IPS-18a (cell line): ENCODE data around the gene KHDC1.
"Not testable (repeated sequence)": the region's sequence is repeated elsewhere in the genome, so short reads cannot be mapped to it uniquely, and the experiment has no call there.

Experiments
- H3K27ac ChIP-seq: one replicate; pipeline ENCODE4 v1.5.1; 2013; ENCODE audit warnings: low read length
- H3K27me3 ChIP-seq: one replicate; pipeline ENCODE4 v1.6.1; 2013; ENCODE audit warnings: mild to moderate bottlenecking, low read length; ENCODE audit not compliant: control insufficient read depth, insufficient read depth
- H3K36me3 ChIP-seq: one replicate; pipeline ENCODE4 v1.6.1; 2013; ENCODE audit warnings: low read depth, low read length; ENCODE audit not compliant: control insufficient read depth
- H3K4me1 ChIP-seq: one replicate; pipeline ENCODE4 v1.6.1; 2013; ENCODE audit warnings: low read depth, low read length; ENCODE audit not compliant: control insufficient read depth
- H3K4me3 ChIP-seq: one replicate; pipeline ENCODE4 v1.5.1; 2013; ENCODE audit warnings: low read length
- H3K9ac ChIP-seq: one replicate; pipeline ENCODE4 v1.6.1; 2013; ENCODE audit warnings: mild to moderate bottlenecking, low read length, moderate library complexity
- H3K9me3 ChIP-seq: one replicate; pipeline ENCODE4 v1.6.1; 2013; ENCODE audit warnings: low read depth, low read length; ENCODE audit not compliant: control insufficient read depth

Gene KHDC1

DNA sequence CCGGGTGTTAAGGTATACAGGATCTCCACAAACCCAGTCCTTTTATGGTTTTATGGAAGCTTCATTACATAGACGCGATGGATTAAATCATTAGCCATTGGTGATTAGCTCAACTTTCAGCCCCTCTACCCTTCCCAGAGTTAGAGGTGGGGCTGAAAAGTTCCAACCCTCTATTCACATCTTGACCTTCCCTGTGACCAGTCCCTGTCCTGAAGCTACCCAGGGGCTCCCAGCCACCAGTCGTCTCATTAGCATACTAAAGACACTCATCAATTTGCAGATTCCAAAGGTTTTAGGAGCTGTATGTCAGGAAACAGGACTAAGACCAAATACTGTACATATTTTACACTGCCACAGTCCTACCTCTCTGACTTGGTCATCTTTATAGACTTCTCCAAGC is 58.7 kb downstream of the KHDC1 start:
- Histone ChIP-seq H3K27ac (no peak overlapping the region), H3K9me3 (no peaks in the 10 kb centered on the region), H3K4me1 (peaks cover 3% of the 10 kb centered on the region), H3K4me3 (no peak overlapping the region), H3K9ac (no peak overlapping the region), H3K36me3 (no peaks in the 10 kb centered on the region), H3K27me3 (no peaks in the 10 kb centered on the region)

DNA sequence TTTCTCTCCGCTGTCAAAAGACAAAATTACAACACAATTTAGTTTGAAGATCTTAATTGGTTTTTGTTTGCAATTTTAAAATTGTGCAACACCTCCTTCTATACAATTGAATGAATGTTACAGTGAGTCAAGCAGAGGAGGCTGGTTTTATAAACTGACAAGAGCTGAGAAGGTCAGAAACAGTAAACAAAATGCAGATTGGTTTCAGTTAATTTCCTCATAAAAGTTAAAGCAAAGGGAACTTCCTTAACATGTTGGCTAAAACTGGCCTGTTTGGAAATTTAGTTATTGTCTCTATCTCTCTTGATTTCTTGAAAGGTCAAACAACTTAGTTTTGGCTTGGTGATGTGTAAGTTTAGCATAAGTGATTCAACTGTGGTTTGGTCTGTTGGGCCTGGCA is 59.9 kb downstream of the KHDC1 start:
- Histone ChIP-seq H3K27me3 (no peaks in the 10 kb centered on the region), H3K9me3 (no peaks in the 10 kb centered on the region), H3K4me3 (no peak overlapping the region), H3K9ac (no peak overlapping the region), H3K27ac (no peak overlapping the region), H3K36me3 (no peaks in the 10 kb centered on the region), H3K4me1 (peaks cover 7% of the 10 kb centered on the region)

DNA sequence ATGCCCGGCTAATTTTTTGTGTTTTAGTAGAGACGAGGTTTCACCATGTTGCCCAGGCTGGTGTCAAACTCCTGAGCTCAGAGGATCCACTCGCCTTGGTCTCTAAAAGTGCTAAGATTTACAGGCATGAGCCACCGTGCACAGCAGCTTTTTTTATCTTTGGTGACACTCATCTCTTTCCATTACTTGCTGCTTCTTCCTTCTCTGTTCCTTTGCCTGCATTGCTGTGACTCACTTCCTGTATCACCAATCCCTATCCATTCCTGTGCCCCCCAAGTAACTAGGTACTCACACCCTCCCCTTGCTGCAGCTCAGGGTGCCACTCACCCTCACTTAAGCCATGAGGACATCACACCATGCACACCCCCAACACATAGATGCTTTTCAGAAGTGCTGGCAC is 62.3 kb downstream of the KHDC1 start:
- Histone ChIP-seq H3K36me3 (no peaks in the 10 kb centered on the region), H3K4me1 (peaks cover 12% of the 10 kb centered on the region), H3K9me3 (no peaks in the 10 kb centered on the region), H3K4me3 (no peak overlapping the region), H3K27ac (no peak overlapping the region), H3K9ac (no peak overlapping the region), H3K27me3 (no peaks in the 10 kb centered on the region)

DNA sequence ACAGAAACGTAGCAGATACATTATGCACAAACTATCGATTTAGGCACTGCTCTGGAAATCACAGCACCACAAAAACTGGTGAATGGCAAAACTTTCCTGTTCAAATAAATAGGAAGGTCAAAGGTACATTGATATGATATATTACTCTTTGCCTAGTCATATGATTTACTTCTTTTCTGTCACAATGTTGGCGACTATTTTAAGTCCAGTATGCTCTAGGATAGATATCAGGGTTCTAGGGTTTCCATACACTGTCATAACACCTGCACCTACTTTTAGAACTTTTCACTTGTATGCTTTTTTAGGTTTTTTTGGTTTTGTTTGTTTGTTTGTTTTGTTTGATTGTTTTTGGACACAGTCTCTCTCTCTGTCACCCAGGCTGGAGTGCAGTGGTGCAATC is 62.7 kb downstream of the KHDC1 start:
- no peak overlapping the region for H3K4me3 ChIP-seq
- H3K9me3 ChIP-seq = no peaks in the 10 kb centered on the region
- H3K9ac ChIP-seq = no peak overlapping the region
- H3K27me3 ChIP-seq = no peaks in the 10 kb centered on the region
- no peaks in the 10 kb centered on the region for H3K36me3 ChIP-seq
- peaks cover 12% of the 10 kb centered on the region for H3K4me1 ChIP-seq
- no peak overlapping the region for H3K27ac ChIP-seq

DNA sequence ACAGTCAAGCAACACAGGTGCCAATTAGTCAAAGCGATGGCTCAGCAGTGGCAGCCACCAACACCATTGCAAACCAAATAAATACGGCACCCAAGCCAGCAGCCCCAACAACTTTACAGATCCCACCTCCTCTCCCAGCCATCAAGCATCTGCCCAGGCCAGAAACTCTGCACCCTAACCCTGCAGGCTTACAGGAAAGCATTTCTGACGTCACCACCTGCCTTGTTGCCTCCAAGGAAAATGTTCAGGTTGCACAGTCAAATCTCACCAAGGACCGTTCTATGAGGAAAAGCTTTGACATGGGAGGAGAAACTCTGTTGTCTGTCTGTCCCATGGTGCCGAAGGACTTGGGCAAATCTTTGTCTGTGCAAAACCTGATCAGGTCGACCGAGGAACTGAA is 68.3 kb downstream of the KHDC1 start:
- H3K36me3 ChIP-seq = no peaks in the 10 kb centered on the region
- no peaks in the 10 kb centered on the region for H3K9me3 ChIP-seq
- no peak overlapping the region for H3K4me3 ChIP-seq
- H3K4me1 ChIP-seq = peaks cover 9% of the 10 kb centered on the region
- H3K9ac ChIP-seq = no peak overlapping the region
- no peaks in the 10 kb centered on the region for H3K27me3 ChIP-seq
- H3K27ac ChIP-seq = no peak overlapping the region

DNA sequence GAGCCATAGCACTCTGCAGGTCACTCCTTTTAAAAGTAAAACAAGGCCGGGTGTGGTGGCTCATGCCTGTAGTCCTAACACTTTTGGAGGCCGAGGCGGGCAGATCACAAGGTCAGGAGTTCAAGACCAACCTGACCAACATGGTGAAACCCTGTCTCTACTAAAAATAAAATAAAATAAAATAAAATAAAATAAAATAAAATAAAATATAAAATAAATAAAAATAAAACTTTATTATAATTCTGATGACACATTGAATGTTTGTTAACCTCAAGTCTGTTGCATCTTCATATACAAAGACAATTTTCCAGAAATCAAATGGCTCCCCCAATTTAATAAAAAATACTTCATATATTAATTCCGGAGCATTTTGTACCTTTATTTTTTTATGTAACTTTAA is 69.7 kb downstream of the KHDC1 start:
- not testable (repeated sequence) for H3K9me3 ChIP-seq, H3K4me1 ChIP-seq, H3K9ac ChIP-seq, H3K4me3 ChIP-seq, H3K27ac ChIP-seq, H3K27me3 ChIP-seq, H3K36me3 ChIP-seq
